Hematopoietic multipotent progenitor cell treated with erythropoietin and hydrocortisone succinate and interleukin-3 and kit ligand, for 17 days (in vitro differentiated cells): Measurements from ENCODE around the gene ZBTB8A.
"Not testable (repeated sequence)": the region's sequence is repeated elsewhere in the genome, so short reads cannot be mapped to it uniquely, and the experiment has no call there.

Experiments
- DNase-seq: peaks from one replicate; pipeline ENCODE4 v3.0.0-alpha.2; 2015; ENCODE audit warnings: low spot score

ZBTB8A gene

GRCh38 chr1:32538887-32539583 lies at the start of gene ZBTB8A:
Gene ZBTB8A (plus strand): TSS chr1:32539427. CDS start chr1:32592932, 53,505 bp downstream.
- no peak for DNase-seq

GRCh38 chr1:32489774-32490454 lies 49.3 kb upstream of the ZBTB8A start:
- no peak for DNase-seq

DNA sequence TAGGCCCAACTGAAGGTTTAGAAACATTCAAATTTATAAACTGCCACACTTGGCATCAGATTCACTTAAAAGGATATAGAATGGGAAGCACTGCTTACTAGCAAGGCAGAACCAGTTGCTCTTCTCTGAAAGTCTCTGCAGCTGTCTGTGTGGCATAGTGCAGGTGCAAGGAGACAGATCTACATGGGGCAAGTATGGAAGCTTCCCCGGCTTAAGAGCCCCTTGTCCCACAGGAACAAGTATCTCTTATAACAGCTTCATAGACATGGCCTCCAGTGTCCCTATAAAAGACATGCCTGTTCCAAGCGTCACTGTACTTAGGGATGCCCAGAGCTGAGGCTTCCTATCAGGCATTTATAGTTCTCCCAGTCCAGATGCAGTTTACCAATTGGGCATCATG lies 47.8 kb upstream of the ZBTB8A start:
- no peak for DNase-seq

DNA sequence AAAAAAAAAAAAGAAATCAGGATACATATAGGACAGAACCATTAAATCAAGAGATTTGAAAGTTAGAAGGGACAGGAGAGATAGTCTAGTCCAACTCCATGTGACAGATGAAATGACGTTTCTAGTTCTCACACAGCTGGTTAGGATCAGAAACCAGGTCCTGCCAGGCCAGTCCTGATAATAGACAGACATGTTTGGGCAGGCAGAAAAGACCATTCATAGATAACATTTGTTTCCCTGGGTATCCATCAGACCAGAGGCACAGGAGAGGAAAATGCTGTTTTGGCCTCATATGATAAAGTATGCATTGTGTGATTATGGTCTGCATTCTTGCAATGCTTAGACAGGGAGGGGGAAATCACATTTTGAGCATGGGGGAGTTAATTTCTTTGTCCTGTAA lies 45.0 kb upstream of the ZBTB8A start:
- DNase-seq, result no peak

- no peak for DNase-seq
Measured at GRCh38 chr1:32494711-32495337, 44.4 kb upstream of the ZBTB8A start.

DNA sequence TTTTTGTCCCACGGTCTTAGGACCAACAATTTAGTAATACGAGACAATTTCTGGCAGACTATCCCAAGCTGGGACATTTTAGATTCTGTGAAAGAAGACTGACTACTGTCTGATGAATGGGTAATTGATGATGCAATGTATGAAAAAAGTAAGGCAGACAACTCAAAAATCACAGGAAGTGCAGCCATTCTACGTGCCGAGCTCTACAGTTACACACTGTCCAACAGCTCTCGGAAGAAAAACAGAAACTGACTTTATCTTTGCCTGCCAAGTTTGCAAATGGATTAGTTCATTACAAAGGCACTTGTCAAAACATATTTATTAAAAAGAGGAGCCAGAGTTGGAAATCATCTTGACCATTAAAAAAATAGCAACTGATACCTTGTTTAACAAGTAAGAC lies 43.1 kb upstream of the ZBTB8A start:
- no peak for DNase-seq

GRCh38 chr1:32498751-32499150 lies 40.5 kb upstream of the ZBTB8A start:
- no peak for DNase-seq

DNA sequence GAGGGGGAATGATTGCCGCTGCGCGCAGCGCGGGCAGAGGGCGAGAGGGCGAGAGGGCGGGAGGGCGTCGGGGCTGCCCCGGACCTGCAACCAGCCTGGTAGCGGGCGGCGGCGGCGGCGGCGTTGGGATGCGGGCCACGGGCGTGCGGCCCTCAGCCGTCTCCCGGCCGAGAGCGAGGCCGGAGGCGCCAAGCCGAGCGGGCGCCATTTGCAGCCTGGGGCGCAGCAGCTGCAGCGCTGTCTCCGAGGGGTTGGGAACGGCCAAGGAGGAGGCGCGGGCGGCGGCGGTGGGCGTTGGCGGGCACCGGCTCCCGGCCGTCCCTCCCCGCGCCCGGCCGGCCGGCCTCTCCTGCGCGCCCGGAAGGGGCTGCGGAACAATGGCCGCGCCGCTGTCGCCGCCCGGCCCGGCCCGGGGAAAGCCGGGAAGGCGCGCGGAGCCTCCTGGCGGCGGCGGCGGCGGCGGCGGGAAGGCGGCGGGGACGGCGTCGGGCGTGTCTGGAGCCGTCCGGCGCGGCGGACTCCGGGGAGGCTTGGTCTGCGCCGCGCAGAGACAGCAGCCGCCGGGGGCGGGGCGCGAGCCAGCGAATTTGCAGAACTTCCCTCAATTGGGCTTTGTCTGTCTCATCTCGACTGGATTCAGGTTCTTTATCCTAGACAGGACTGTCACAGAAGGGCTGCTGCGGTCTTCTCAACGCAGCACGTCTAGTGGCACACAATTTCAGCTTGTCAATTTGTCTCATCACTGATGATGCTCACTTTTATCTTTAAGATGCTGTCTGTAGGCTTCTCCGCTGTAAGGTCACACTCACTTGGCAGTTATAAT lies 38.6 kb upstream of the ZBTB8A start:
- no peak for DNase-seq

- DNase-seq, result no peak
Measured at GRCh38 chr1:32501865-32502264, 37.4 kb upstream of the ZBTB8A start.

- no peak for DNase-seq
Measured at GRCh38 chr1:32503153-32503552, 36.1 kb upstream of the ZBTB8A start.

- no peak for DNase-seq
Measured at GRCh38 chr1:32507021-32507420, 32.2 kb upstream of the ZBTB8A start.

DNA sequence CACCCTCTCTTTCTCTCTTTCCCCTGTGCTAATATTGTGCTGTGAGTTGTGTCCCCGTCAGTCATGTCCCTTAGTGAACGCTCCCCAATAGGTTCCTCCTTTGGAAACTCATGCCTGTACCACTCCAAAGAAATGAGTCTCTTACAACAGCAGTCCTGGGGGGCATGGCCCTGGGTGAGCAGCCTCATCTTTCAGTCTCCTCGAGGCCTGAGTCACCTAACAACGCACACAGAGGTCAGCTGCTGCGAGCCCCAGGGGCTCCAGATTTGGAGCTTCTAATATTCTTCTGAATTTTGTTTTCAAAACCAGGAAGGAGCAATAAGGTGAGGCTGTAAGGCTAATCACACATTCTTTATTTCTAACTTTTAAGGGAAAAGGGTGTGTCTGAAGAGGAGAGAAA lies 30.5 kb upstream of the ZBTB8A start:
- DNase-seq, result no peak

- no peak for DNase-seq
Measured at GRCh38 chr1:32509939-32510338, 29.3 kb upstream of the ZBTB8A start.

DNA sequence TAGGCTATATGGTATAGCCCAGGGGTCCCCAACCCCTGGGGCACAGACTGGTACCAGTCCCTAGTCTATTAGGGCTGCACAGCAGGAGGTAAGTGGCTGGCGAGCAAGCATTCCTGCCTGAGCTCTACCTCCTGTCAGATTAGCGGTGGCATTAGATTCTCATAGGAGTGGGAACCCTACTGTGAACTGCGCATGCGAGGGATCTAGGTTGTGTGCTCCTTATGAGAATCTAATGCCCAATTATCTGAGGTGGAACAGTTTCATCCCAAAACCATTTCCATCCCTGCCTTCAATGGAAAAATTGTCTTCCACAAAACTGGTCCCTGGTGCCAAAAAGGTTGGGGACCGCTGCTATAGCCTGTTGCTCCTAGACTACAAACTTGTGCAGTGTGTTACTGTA lies 22.8 kb upstream of the ZBTB8A start:
- DNase-seq, result no peak

DNA sequence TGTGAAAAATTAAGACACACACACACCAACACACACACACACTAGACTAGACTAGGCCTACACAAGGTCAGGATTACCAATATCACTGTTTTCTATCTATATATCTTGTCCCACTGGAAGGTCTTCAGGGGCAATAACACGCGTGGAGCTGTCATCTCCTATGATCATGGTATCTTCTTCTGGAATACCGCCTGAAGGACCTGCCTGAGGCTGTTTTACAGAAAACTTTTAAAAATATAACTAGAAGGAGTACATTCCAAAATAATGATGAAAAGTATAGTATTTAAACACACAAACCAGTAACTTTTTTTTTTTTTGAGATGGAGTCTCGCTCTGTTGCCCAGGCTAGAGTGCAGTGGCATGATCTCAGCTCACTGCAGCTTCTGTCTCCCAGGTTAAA lies 20.3 kb upstream of the ZBTB8A start:
- no peak for DNase-seq

GRCh38 chr1:32521165-32521564 lies 18.1 kb upstream of the ZBTB8A start:
- no peak for DNase-seq

DNA sequence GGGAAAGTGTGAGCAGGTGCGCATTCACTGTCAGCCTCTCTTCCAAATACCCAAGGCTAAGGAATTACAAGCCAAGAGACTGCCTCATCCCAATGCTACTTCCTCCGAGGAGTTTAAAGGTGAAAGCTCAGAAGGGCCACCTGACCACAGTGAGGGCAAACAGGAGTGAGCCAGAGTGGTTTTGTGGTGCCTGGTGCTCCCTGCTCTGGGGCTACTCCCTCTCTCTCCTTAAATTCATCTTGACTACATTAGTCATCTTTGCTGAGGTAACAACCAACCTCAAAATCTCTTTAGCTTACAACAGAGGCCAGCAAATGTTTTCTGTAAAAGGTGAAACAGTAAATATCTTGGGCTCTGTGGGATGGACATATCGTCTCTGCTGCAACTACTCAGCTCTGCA lies 14.2 kb upstream of the ZBTB8A start:
- DNase-seq, result no peak

GRCh38 chr1:32525661-32526444 lies 13.4 kb upstream of the ZBTB8A start:
- DNase-seq, result no peak

- not testable (repeated sequence) for DNase-seq
Measured at GRCh38 chr1:32528550-32528949, 10.7 kb upstream of the ZBTB8A start.

DNA sequence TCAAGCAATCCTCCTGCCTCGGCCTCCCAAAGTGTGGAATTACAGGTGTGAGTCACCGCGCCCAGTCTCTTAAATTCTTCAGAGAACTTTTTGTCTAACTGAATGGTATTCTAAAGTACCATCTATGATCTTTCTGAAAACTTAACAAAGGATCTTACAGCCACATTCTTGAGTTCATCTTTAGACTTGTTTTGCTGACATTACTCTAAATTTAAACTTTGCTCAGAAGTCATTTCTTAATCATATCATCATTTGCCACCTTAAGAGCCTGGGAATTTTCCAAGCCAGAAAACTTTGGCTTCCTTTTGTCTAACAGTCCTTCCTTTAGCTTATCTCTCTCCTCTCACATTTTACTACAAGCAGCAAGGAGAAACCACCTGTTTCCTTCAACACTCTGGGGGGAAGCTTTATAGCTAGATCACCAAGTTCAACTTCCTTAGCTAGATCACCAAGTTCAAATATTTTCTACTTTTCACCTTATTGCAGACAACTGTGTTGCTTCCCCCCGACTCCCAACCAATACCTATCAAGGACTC lies 5.4 kb upstream of the ZBTB8A start:
- no peak for DNase-seq

DNA sequence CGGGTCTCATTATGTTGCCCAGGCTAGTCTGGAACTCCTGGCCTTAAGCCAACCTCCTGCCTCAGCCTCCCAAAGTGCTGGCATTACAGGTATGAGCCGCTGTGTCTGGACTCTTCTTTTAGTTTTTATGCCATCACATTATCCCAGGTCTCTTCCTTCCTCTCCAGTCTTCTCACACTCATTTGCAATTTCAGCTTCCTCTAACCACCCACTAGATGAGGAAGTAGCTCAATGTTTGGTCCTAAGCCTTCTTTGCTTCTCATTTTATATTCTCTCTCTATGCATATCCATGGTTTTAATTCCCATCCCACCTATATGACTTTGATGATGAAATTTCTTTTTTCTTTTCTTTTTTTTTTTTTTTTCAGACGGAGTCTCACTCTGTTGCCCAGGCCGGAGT lies 3.1 kb upstream of the ZBTB8A start:
- no peak for DNase-seq
